IMR-90 (cell line): ENCODE measurements around the gene LARP4B. TPM values are rescaled to one million over a fixed set of nuclear protein-coding genes. Genes with fewer than 3 reads are reported as not detected.
A peak's percentile ranks its signal among the peaks of the same experiment; 100 is the strongest.

Experiments
- ATAC-seq: fragments of 200-7000 bp; cut with Tn5 transposase; 2 replicates; pipeline ENCODE4 v1.9.1; 2020; ENCODE audit warnings: low read depth, mild to moderate bottlenecking, moderate library complexity
- BruUV-seq: library from RNA; stranded (reverse); fragments of 400-500 nt; replicated peaks from 2 replicates; lab custom pipeline; 2021; lab: Mats Ljungman, UMichigan
- CTCF ChIA-PET: fragments of 300-600 bp; formaldehyde crosslinking; extraction: SDS; loops from one replicate; lab custom pipeline; 2021; ENCODE audit warnings: antibody characterized with exemption; lab: Yijun Ruan, JAX
- POLR2A ChIA-PET: fragments of 300-600 bp; sonication (Branson Sonifier 250); formaldehyde crosslinking; loops from one replicate; lab custom pipeline; 2022; ENCODE audit warnings: antibody characterized with exemption; ENCODE audit not compliant: unreplicated experiment; lab: Charles Lee
- DNase-seq: peaks from one replicate; pipeline ENCODE4 v3.0.0; 2013
- H2AFZ ChIP-seq: replicated peaks from 2 replicates; pipeline ENCODE3; 2013; ENCODE audit warnings: low read length, mild to moderate bottlenecking; ENCODE audit not compliant: poor library complexity
- H2AK5ac ChIP-seq: 2 replicates; pipeline ENCODE4 v1.6.1; 2013; ENCODE audit warnings: low read depth, low read length, inconsistent platforms
- H2AK9ac ChIP-seq: replicated peaks from 2 replicates; pipeline ENCODE3; 2013; ENCODE audit warnings: mild to moderate bottlenecking, low read depth, low read length, moderate library complexity; ENCODE audit not compliant: poor library complexity
- H2BK120ac ChIP-seq: 2 replicates; pipeline ENCODE4 v1.6.1; 2013; ENCODE audit warnings: low read depth, low read length, inconsistent platforms
- H2BK15ac ChIP-seq: 3 replicates; pipeline ENCODE4 v1.6.1; 2013; ENCODE audit warnings: low read depth, low read length, inconsistent platforms
- H2BK20ac ChIP-seq: 2 replicates; pipeline ENCODE4 v1.6.1; 2013; ENCODE audit warnings: low read depth, mild to moderate bottlenecking, inconsistent platforms, low read length, moderate library complexity
- H2BK5ac ChIP-seq: 2 replicates; pipeline ENCODE4 v1.6.1; 2013; ENCODE audit warnings: mild to moderate bottlenecking, low read depth, low read length, inconsistent platforms; ENCODE audit not compliant: poor library complexity, severe bottlenecking
- H3K14ac ChIP-seq: replicated peaks from 2 replicates; pipeline ENCODE4 v1.6.1; 2013; ENCODE audit warnings: low read depth, low read length, inconsistent platforms
- H3K18ac ChIP-seq: 2 replicates; pipeline ENCODE4 v1.6.1; 2013; ENCODE audit warnings: low read depth, low read length, control low read depth
- H3K23ac ChIP-seq: 2 replicates; pipeline ENCODE4 v1.6.1; 2013; ENCODE audit warnings: low read depth, low read length, inconsistent platforms
- H3K27ac ChIP-seq: 2 replicates; pipeline ENCODE4 v1.5.1; 2013; ENCODE audit warnings: mild to moderate bottlenecking, control low read depth, low read length; ENCODE audit not compliant: insufficient read depth
- H3K27me3 ChIP-seq: 2 replicates; pipeline ENCODE4 v1.6.1; 2013; ENCODE audit warnings: low read length; ENCODE audit not compliant: control insufficient read depth, insufficient read depth
- H3K36me3 ChIP-seq: 2 replicates; pipeline ENCODE4 v1.6.1; 2013; ENCODE audit warnings: low read length, mixed read lengths; ENCODE audit not compliant: control insufficient read depth, insufficient read depth
- H3K4ac ChIP-seq: 2 replicates; pipeline ENCODE4 v1.6.1; 2013; ENCODE audit warnings: low read depth, low read length, inconsistent platforms
- H3K4me1 ChIP-seq: 2 replicates; pipeline ENCODE4 v1.6.1; 2013; ENCODE audit warnings: low read length, mixed read lengths; ENCODE audit not compliant: control insufficient read depth, insufficient read depth
- H3K4me2 ChIP-seq: 2 replicates; pipeline ENCODE4 v1.6.1; 2013; ENCODE audit warnings: low read depth, mild to moderate bottlenecking, control low read depth, low read length, moderate library complexity
- H3K4me3 ChIP-seq: 2 replicates; pipeline ENCODE4 v1.5.1; 2013; ENCODE audit warnings: low read depth, mild to moderate bottlenecking, control low read depth, low read length, moderate library complexity; ENCODE audit not compliant: insufficient read depth
- H3K56ac ChIP-seq: 2 replicates; pipeline ENCODE4 v1.6.1; 2013; ENCODE audit warnings: low read length, inconsistent platforms; ENCODE audit not compliant: insufficient read depth; ENCODE audit errors: extremely low read depth
- H3K79me1 ChIP-seq, 2 experiments: 2 replicates each; pipeline ENCODE4 v1.6.1; 2013; ENCODE audit warnings: low read length in 2 of 2, inconsistent platforms in 1 of 2, low read depth in 1 of 2
- H3K9ac ChIP-seq: 2 replicates; pipeline ENCODE4 v1.6.1; 2013; ENCODE audit warnings: low read depth, low read length, control low read depth
- H3K9me1 ChIP-seq: 2 replicates; pipeline ENCODE4 v1.6.1; 2013; ENCODE audit warnings: low read length, inconsistent platforms; ENCODE audit not compliant: insufficient read depth
- H3K9me3 ChIP-seq: 2 replicates; pipeline ENCODE4 v1.6.1; 2013; ENCODE audit warnings: low read length; ENCODE audit not compliant: control insufficient read depth, insufficient read depth
- H4K20me1 ChIP-seq: 2 replicates; pipeline ENCODE4 v1.6.1; 2013; ENCODE audit warnings: low read length, inconsistent platforms; ENCODE audit not compliant: insufficient read depth
- H4K5ac ChIP-seq: 2 replicates; pipeline ENCODE4 v1.6.1; 2013; ENCODE audit warnings: mild to moderate bottlenecking, low read depth, low read length, control low read depth
- H4K8ac ChIP-seq, 2 experiments: 2 replicates each; pipeline ENCODE4 v1.6.1; 2013; ENCODE audit warnings: low read depth in 2 of 2, low read length in 2 of 2, control low read depth in 1 of 2, inconsistent platforms in 1 of 2
- H4K91ac ChIP-seq: 2 replicates; pipeline ENCODE4 v1.6.1; 2013; ENCODE audit warnings: low read depth, low read length, inconsistent platforms; ENCODE audit not compliant: insufficient read depth
- FOS ChIP-seq: fragments of 150-350 bp; IDR thresholded peaks from 2 replicates; pipeline ENCODE4 v1.6.1; 2016; ENCODE audit warnings: low read depth, low read length
- MXI1 ChIP-seq: IDR thresholded peaks from 2 replicates; pipeline ENCODE4 v1.6.1; 2012; ENCODE audit warnings: low read depth, mild to moderate bottlenecking, low read length, moderate library complexity, borderline replicate concordance
- RAD21 ChIP-seq: IDR thresholded peaks from 2 replicates; pipeline ENCODE4 v1.6.1; 2012; ENCODE audit warnings: low read length, improper control_type of control experiment
- SMC3 ChIP-seq: fragments of 150-350 bp; IDR thresholded peaks from 2 replicates; pipeline ENCODE4 v1.6.1; 2016; ENCODE audit warnings: low read depth, mild to moderate bottlenecking, antibody characterized with exemption, low read length, moderate library complexity
- WGBS, 2 experiments: methylation state at CpG; one replicate each; pipeline versions ENCODE4 v1.1.5 to v1.1.7; 2013; ENCODE audit warnings: missing lambda C conversion rate in 2 of 2; ENCODE audit not compliant: insufficient read length in 1 of 2; ENCODE audit errors: extremely low coverage in 2 of 2; 5-methylcytosine and 5-hydroxymethylcytosine counted together
- dilution Hi-C: fragments of 300-500 bp; cut with HindIII; formaldehyde crosslinking; loops from one replicate; pipeline ENCODE4 v1.14.3; 2018; ENCODE audit warnings: low sequenced_read_pairs; ENCODE audit not compliant: unreplicated experiment
- in situ Hi-C: fragments of 300-500 bp; cut with MboI; formaldehyde crosslinking; loops from 3 replicates; pipeline ENCODE4 v1.14.3; 2019; ENCODE audit warnings: low sequenced_read_pairs, inconsistent platforms, mixed read lengths
- intact Hi-C: fragments of 100-400 bp; cut with micrococcal nuclease; formaldehyde crosslinking; loops from 2 replicates; pipeline ENCODE4 v1.10.0; 2022
- polyA plus RNA-seq, 3 experiments: library from polyadenylated mRNA; depleted of rRNA; stranded (reverse); fragments of >200 nt; gene quantifications; 2 replicates each; pipeline ENCODE4 v1.2.3, GENCODE V29; 2012; ENCODE audit warnings: low replicate concordance in 1 of 3
- total RNA-seq: library from RNA; depleted of rRNA; stranded (reverse); fragments of >200 nt; gene quantifications from 2 replicates; pipeline ENCODE4 v1.2.3, GENCODE V29; 2012

Gene LARP4B
- total and polyA plus RNA-seq, 2 of the 4 experiments (the other 2 are of a cell fraction) = 24.3 to 25.5 TPM

DNA sequence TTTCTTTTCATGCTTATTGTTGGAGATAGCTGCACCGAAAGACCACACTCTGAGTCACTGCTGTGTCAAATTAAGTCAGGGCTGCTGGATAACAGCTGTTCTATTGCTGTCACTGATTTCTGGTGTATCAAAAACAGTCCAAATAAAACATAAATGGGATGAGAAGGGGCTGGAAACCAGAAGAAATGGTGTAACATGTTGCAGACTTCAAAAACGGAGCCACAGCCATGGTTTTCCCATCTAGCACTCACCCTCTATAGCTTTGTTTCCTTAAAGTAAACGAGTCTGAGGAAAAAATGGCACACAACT is 138.8 kb downstream of the LARP4B start:
- H3K79me1 ChIP-seq = peaks cover 0 to 4% of the 10 kb centered on the region in 2 experiments; a peak in 2 of 4 replicates
- H4K8ac ChIP-seq = no peak overlapping the region
- intact Hi-C loops (no loop called here), in situ Hi-C loops (loop anchor here (10.0 kb wide), 1 partner anchor 288 kb away; no protein-coding TSS in a partner anchor), dilution Hi-C loops (no loop called here)
- TF ChIP-seq RAD21 (no peak), SMC3 (no peak), FOS (peak; percentile 38; the same call in 1 of the 2 replicates), MXI1 (no peak; the same call in 1 of the 2 replicates)
- no CpG with 5 or more reads among the region's 3 CpGs for WGBS, 2 experiments
- H3K18ac ChIP-seq = no peak overlapping the region
- H2BK20ac ChIP-seq = no peak overlapping the region
- no peaks in the 10 kb centered on the region for H3K27me3 ChIP-seq
- no peak overlapping the region for H4K5ac ChIP-seq
- no peak overlapping the region for H3K9ac ChIP-seq
- peak overlapping the region; percentile 28; the same call in 1 of the 2 replicates for H3K27ac ChIP-seq
- CTCF ChIA-PET = interaction anchor here (0.6 kb wide), 2 partner anchors 80 to 690 kb away, joined by 3 to 4 read pairs; no protein-coding TSS in a partner anchor
- no peak overlapping the region for H4K91ac ChIP-seq
- ATAC-seq (peak; percentile 64), DNase-seq (peak; percentile 86)
- no peak overlapping the region for H2BK15ac ChIP-seq
- H2AFZ ChIP-seq = no peak overlapping the region
- H3K23ac ChIP-seq = no peak overlapping the region
- H3K36me3 ChIP-seq = no peaks in the 10 kb centered on the region
- peaks cover 8% of the 10 kb centered on the region for H3K4me1 ChIP-seq
- no peak overlapping the region for H3K14ac ChIP-seq
- H2BK5ac ChIP-seq = no peak overlapping the region
- POLR2A ChIA-PET = interaction anchor here (0.6 kb wide), 2 partner anchors 16 to 25 kb away, joined by 3 to 6 read pairs; no protein-coding TSS in a partner anchor
- H3K56ac ChIP-seq = no peak overlapping the region
- peaks cover 6% of the 10 kb centered on the region for H3K9me1 ChIP-seq
- H3K9me3 ChIP-seq = peaks cover 4% of the 10 kb centered on the region
- H2AK9ac ChIP-seq = no peak overlapping the region
- H3K4me2 ChIP-seq = no peak overlapping the region; the same call in 1 of the 2 replicates
- no TSS peak for BruUV-seq
- H2AK5ac ChIP-seq = no peak overlapping the region
- no peak overlapping the region for H2BK120ac ChIP-seq
- H3K4me3 ChIP-seq = no peak overlapping the region
- no peak overlapping the region for H3K4ac ChIP-seq
- H4K20me1 ChIP-seq = 0 out of 2 replicates have a peak, but pooled peaks cover 4% of the 10 kb centered on the region
